Right atrium auricular region (tissue), 2 donors: ENCODE measurements around the gene COL8A2. TPM values are rescaled to one million over a fixed set of nuclear protein-coding genes. Genes with fewer than 3 reads are reported as not detected.

Experiments
- DNase-seq: peaks from one replicate; pipeline ENCODE4 v3.0.0-alpha.2; 2019; ENCODE audit warnings: low spot score
- H3K27ac ChIP-seq, 2 donors: fragments of 200-600 bp; sonication (generic); 1 replicate in 1 of 2; 2 replicates in 1 of 2; pipeline ENCODE4 v1.5.1; 2016 to 2019
- H3K27me3 ChIP-seq, 2 donors: fragments of 200-600 bp; sonication (generic); one replicate each; pipeline versions ENCODE4 v1.5.1 to v1.6.0; 2017 to 2019
- H3K36me3 ChIP-seq: fragments of 200-600 bp; sonication (generic); one replicate; pipeline ENCODE4 v1.5.1; 2016
- H3K4me1 ChIP-seq, 2 donors: fragments of 200-600 bp; sonication (generic); one replicate each; pipeline versions ENCODE4 v1.5.1 to v1.6.0; 2017 to 2019
- H3K4me3 ChIP-seq, 2 donors: fragments of 200-600 bp; sonication (generic); 1 replicate in 1 of 2; 2 replicates in 1 of 2; pipeline ENCODE4 v1.5.1; 2017 to 2019; ENCODE audit warnings: mild to moderate bottlenecking in 1 of 2, moderate library complexity in 1 of 2
- H3K9me3 ChIP-seq, 2 donors: fragments of 200-600 bp; sonication (generic); one replicate each; pipeline ENCODE4 v1.5.1; 2019
- CTCF ChIP-seq, 2 donors: fragments of 200-600 bp; sonication (generic); IDR thresholded peaks; one replicate each; pipeline ENCODE4 v1.5.1; 2019; ENCODE audit warnings: antibody characterized with exemption in 2 of 2
- total RNA-seq, 2 donors: library from RNA; depleted of rRNA; stranded (reverse); fragments of >200 nt; gene quantifications; one replicate each; pipeline ENCODE4 v1.1.0, GENCODE V29; 2016

The COL8A2 gene
- total RNA-seq, 2 donors from 2014 or later: 3.5 to 4.5 TPM

GRCh38 chr1:36112823-36113222 is 12.2 kb downstream of the COL8A2 start:
- no peak overlapping the region for H3K4me3 ChIP-seq
- no peak overlapping the region for H3K27ac ChIP-seq
- no peak for DNase-seq
- no peaks in the 10 kb centered on the region for H3K36me3 ChIP-seq
- no peak for TF ChIP-seq CTCF (IDR thresholded peaks at IDR 0.05)
- H3K27me3 ChIP-seq: no peaks in the 10 kb centered on the region
- H3K4me1 ChIP-seq: peaks cover 0 to 13% of the 10 kb centered on the region in 2 donors
- H3K9me3 ChIP-seq: no peaks in the 10 kb centered on the region

GRCh38 chr1:36111151-36111550 is 13.9 kb downstream of the COL8A2 start:
- no peaks in the 10 kb centered on the region for H3K27me3 ChIP-seq
- H3K4me3 ChIP-seq: no peak overlapping the region
- DNase-seq: no peak
- H3K27ac ChIP-seq: no peak overlapping the region
- no peaks in the 10 kb centered on the region for H3K9me3 ChIP-seq
- no peak for TF ChIP-seq CTCF (IDR thresholded peaks at IDR 0.05)
- no peaks in the 10 kb centered on the region for H3K36me3 ChIP-seq
- H3K4me1 ChIP-seq: peaks cover 0 to 10% of the 10 kb centered on the region in 2 donors

GRCh38 chr1:36109041-36109679 is 15.9 kb downstream of the COL8A2 start:
- TF ChIP-seq CTCF (IDR thresholded peaks at IDR 0.05): no peak
- DNase-seq: no peak
- H3K4me3 ChIP-seq: no peak overlapping the region

GRCh38 chr1:36108314-36108713 is 16.7 kb downstream of the COL8A2 start:
- no peak overlapping the region for H3K27ac ChIP-seq
- DNase-seq: no peak
- no peak overlapping the region for H3K4me3 ChIP-seq
- H3K27me3 ChIP-seq: no peaks in the 10 kb centered on the region
- TF ChIP-seq CTCF (IDR thresholded peaks at IDR 0.05): no peak
- H3K4me1 ChIP-seq: no peaks in the 10 kb centered on the region
- H3K9me3 ChIP-seq: no peaks in the 10 kb centered on the region
- H3K36me3 ChIP-seq: no peaks in the 10 kb centered on the region

More at GRCh38 chr1:36109041-36109679, 15.9 kb downstream of the COL8A2 start:
- Histone ChIP-seq H3K36me3 (no peaks in the 10 kb centered on the region), H3K27me3 (no peaks in the 10 kb centered on the region), H3K4me1 (no peaks in the 10 kb centered on the region), H3K9me3 (no peaks in the 10 kb centered on the region), H3K27ac (no peak overlapping the region)

GRCh38 chr1:36107394-36107793 is 17.6 kb downstream of the COL8A2 start:
- Histone ChIP-seq H3K36me3 (no peaks in the 10 kb centered on the region), H3K4me3 (no peak overlapping the region), H3K27me3 (no peaks in the 10 kb centered on the region), H3K27ac (no peak overlapping the region), H3K9me3 (no peaks in the 10 kb centered on the region), H3K4me1 (no peaks in the 10 kb centered on the region)
- no peak for DNase-seq
- TF ChIP-seq CTCF (IDR thresholded peaks at IDR 0.05): no peak

- no peak for DNase-seq
- no peaks in the 10 kb centered on the region for H3K27me3 ChIP-seq
- no peak overlapping the region for H3K27ac ChIP-seq
- no peaks in the 10 kb centered on the region for H3K36me3 ChIP-seq
- no peak overlapping the region for H3K4me3 ChIP-seq
- no peaks in the 10 kb centered on the region for H3K9me3 ChIP-seq
- no peak for TF ChIP-seq CTCF (IDR thresholded peaks at IDR 0.05)
- H3K4me1 ChIP-seq: no peaks in the 10 kb centered on the region
Observed at GRCh38 chr1:36106269-36106668, 18.8 kb downstream of the COL8A2 start.
